ENCODE results near the gene SLC6A3.

Gene SLC6A3

DNA sequence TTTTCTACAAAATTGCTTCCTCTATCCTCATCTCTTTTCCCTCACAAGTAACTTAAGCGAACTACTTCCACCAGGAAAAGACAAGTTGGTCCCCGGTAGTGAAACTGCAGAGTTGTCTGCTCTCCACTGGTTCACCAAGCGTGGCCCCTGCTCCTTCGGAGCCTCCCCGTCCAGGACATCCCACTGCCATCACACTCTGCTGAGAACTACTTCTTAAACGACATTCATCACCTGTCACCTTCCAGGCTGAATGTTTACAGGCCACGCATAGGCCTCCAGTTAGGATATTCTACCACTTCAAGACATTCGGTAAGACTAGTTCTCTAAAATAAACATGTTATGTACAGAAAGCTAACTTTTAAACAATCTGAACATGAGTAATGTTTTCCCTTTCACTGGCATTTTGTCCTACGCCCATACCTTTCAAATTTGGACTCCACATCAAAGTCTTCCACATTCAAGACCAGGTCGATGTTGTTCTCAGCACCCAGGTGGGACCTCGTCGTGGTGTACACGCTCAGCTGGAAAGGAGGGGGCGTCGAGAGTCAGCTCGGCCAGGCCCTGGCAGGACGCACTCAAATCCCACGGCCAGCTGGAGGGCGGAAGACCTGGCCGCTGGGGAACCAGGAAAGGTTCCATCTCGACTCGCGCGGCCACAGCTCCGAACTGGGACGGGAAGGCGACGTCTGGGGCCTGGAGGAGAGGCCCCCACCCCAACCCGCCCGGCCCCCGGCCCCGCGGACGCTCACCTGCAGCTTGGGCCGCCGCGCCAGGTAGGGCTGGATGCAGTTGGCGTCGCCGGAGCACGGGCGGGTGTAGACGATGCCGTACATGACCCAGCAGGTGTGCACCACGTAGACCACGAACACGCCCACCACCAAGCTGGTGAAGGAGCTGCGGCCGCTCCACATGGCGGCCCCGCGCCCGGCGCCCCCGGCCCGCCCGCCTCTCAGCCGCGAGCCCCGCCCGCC is 101.0 kb downstream of the SLC6A3 start:
- peaks cover 39% of the 10 kb centered on the region for H3K36me3 ChIP-seq
- peak overlapping the region; percentile 42 for H3K27ac ChIP-seq
- H3K4me1 ChIP-seq (ENCODE audit: control insufficient read depth in 1 of 2, insufficient read depth in 1 of 2, low read depth in 1 of 2, low read length in 1 of 2) = peaks cover 19 to 21% of the 10 kb centered on the region in 2 experiments
- no peaks in the 10 kb centered on the region for H3K9me3 ChIP-seq
- peak overlapping the region; percentile 70 to 77 for H3K4me3 ChIP-seq (ENCODE audit: low read depth in 1 of 2, low read length in 1 of 2)
- H3K27me3 ChIP-seq = no peaks in the 10 kb centered on the region
- TF ChIP-seq, protein P1, sequence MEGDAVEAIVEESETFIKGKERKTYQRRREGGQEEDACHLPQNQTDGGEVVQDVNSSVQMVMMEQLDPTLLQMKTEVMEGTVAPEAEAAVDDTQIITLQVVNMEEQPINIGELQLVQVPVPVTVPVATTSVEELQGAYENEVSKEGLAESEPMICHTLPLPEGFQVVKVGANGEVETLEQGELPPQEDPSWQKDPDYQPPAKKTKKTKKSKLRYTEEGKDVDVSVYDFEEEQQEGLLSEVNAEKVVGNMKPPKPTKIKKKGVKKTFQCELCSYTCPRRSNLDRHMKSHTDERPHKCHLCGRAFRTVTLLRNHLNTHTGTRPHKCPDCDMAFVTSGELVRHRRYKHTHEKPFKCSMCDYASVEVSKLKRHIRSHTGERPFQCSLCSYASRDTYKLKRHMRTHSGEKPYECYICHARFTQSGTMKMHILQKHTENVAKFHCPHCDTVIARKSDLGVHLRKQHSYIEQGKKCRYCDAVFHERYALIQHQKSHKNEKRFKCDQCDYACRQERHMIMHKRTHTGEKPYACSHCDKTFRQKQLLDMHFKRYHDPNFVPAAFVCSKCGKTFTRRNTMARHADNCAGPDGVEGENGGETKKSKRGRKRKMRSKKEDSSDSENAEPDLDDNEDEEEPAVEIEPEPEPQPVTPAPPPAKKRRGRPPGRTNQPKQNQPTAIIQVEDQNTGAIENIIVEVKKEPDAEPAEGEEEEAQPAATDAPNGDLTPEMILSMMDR (IDR thresholded peaks at IDR 0.05) = no peak

DNA sequence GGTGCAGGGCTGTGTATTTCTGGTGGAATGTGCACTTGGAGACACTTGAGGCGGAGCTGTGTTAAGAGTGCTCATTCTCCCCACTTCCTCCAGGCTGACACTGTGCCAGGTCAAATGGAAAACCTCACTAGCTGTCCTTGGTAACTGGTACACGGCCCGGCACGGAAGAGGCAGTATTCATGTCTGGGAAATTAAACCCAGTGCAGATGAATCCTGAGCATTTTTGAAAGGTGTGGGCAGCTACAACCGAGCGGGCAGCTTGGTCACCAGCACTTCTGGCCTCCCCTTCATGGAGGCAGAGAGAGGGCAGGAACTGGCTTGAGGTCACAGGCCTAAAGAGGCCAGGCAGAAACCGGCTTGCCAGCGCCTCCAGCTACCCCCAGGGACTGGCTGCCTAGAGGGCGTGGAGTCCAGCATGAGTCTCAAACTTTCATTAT is 101.9 kb downstream of the SLC6A3 start:
- Histone ChIP-seq H3K36me3 (peaks cover 48% of the 10 kb centered on the region), H3K4me3 (ENCODE audit: low read depth in 1 of 2, low read length in 1 of 2) (no peak overlapping the region), H3K9me3 (no peaks in the 10 kb centered on the region), H3K27me3 (no peaks in the 10 kb centered on the region), H3K4me1 (ENCODE audit: control insufficient read depth in 1 of 2, insufficient read depth in 1 of 2, low read depth in 1 of 2, low read length in 1 of 2) (peaks cover 19 to 21% of the 10 kb centered on the region in 2 experiments), H3K27ac (no peak overlapping the region)
- TF ChIP-seq, protein P1 (IDR thresholded peaks at IDR 0.05) = no peak
